GM12875 (cell line): Measurements from ENCODE around the gene SSPN.

Experiments
- H3K4me3 ChIP-seq: one replicate; pipeline ENCODE4 v1.5.1; 2011; ENCODE audit warnings: low read depth, low read length, control low read depth
- CTCF ChIP-seq: IDR thresholded peaks from 2 replicates; pipeline ENCODE4 v1.5.1; 2011; ENCODE audit warnings: low read depth, mild to moderate bottlenecking, control low read depth, inconsistent platforms, low read length, moderate library complexity, borderline replicate concordance; ENCODE audit not compliant: insufficient read depth

Gene SSPN

GRCh38 chr12:26293612-26294011 lies 98.2 kb downstream of the SSPN start:
- no peak overlapping the region for H3K4me3 ChIP-seq
- no peak for TF ChIP-seq CTCF

- no peak for TF ChIP-seq CTCF
- H3K4me3 ChIP-seq: no peak overlapping the region
Observed at GRCh38 chr12:26295001-26295400, 99.6 kb downstream of the SSPN start.

- TF ChIP-seq CTCF: no peak
- no peak overlapping the region for H3K4me3 ChIP-seq
Observed at GRCh38 chr12:26297396-26298070, 102.2 kb downstream of the SSPN start.

GRCh38 chr12:26298785-26299621 lies 103.6 kb downstream of the SSPN start:
- no peak overlapping the region for H3K4me3 ChIP-seq
- no peak for TF ChIP-seq CTCF

- H3K4me3 ChIP-seq: no peak overlapping the region
- no peak for TF ChIP-seq CTCF
Observed at GRCh38 chr12:26299751-26300150, 104.4 kb downstream of the SSPN start.
